SW480 (cell line): Measurements from ENCODE around the gene SEMA3A.

Experiments
- DNase-seq: peaks from one replicate; pipeline ENCODE4 v3.0.0-alpha.2; 2016; ENCODE audit warnings: low spot score

SEMA3A gene

GRCh38 chr7:84195295-84196060 is 889 bp upstream of the SEMA3A start:
- DNase-seq: peak; percentile 51

- DNase-seq: peak; percentile 33
Observed at GRCh38 chr7:84193747-84194146, 842 bp downstream of the SEMA3A start.

GRCh38 chr7:84191842-84192241 is 2.7 kb downstream of the SEMA3A start:
- peak; percentile 34 for DNase-seq

- DNase-seq: no peak
Observed at GRCh38 chr7:84191261-84191660, 3.3 kb downstream of the SEMA3A start.

- peak; percentile 33 for DNase-seq
Observed at GRCh38 chr7:84190016-84190705, 4.4 kb downstream of the SEMA3A start.

- DNase-seq: peak; percentile 80
Observed at GRCh38 chr7:84188786-84189405, 5.7 kb downstream of the SEMA3A start.

GRCh38 chr7:84187813-84188510 is 6.6 kb downstream of the SEMA3A start:
- no peak for DNase-seq

- DNase-seq: no peak
Observed at GRCh38 chr7:84187087-84187805, 7.3 kb downstream of the SEMA3A start.

GRCh38 chr7:84183741-84184140 is 10.8 kb downstream of the SEMA3A start:
- DNase-seq: no peak

GRCh38 chr7:84182301-84182700 is 12.3 kb downstream of the SEMA3A start:
- DNase-seq: no peak

GRCh38 chr7:84181628-84182027 is 13.0 kb downstream of the SEMA3A start:
- DNase-seq: no peak

- DNase-seq: no peak
Observed at GRCh38 chr7:84177758-84178412, 16.7 kb downstream of the SEMA3A start.

- no peak for DNase-seq
Observed at GRCh38 chr7:84176716-84177115, 17.9 kb downstream of the SEMA3A start.

- DNase-seq: no peak
Observed at GRCh38 chr7:84175461-84175860, 19.1 kb downstream of the SEMA3A start.

GRCh38 chr7:84170646-84171045 is 23.9 kb downstream of the SEMA3A start:
- DNase-seq: no peak

GRCh38 chr7:84162584-84162983 is 32.0 kb downstream of the SEMA3A start:
- no peak for DNase-seq

- DNase-seq: no peak
Observed at GRCh38 chr7:84162125-84162524, 32.5 kb downstream of the SEMA3A start.

GRCh38 chr7:84161398-84161797 is 33.2 kb downstream of the SEMA3A start:
- no peak for DNase-seq

GRCh38 chr7:84159435-84159834 is 35.2 kb downstream of the SEMA3A start:
- DNase-seq: no peak

- DNase-seq: peak; percentile 18
Observed at GRCh38 chr7:84157171-84157570, 37.4 kb downstream of the SEMA3A start.
